ENCODE measurements around the gene HPCA. TPM values are rescaled to one million over a fixed set of nuclear protein-coding genes. Genes with fewer than 3 reads are reported as not detected.

HPCA gene
- total RNA-seq, 2 donors from 2014 or later: 1.6 to 3.0 TPM

DNA sequence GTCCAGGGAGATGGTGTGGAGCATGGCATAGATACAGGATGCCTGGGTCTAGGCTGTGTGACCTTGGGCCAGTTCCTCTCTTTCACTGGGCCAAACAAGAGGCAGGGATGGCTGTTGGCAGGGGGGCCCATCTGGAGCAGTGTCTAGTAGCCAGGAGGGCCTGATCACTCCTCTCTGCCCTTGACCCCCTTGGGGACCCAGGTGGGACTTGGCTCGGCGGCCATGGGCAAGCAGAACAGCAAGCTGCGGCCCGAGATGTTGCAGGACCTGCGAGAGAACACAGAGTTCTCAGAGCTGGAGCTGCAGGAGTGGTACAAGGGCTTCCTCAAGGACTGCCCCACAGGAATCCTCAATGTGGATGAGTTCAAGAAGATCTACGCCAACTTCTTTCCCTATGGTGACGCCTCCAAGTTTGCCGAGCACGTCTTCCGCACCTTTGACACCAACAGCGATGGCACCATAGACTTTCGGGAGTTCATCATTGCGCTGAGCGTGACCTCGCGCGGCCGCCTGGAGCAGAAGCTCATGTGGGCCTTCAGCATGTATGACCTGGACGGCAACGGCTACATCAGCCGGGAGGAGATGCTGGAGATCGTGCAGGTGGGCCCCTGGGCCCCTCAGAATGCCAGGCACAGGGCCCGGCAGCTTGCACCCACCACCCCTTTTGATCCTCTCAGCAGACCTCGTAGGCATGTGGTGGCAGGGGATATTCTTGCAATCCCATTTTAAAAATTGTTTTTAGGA, 2.6 kb downstream of the HPCA start:
- Histone ChIP-seq H3K27ac (no peak overlapping the region), H3K9ac (ENCODE audit: low read depth in 2 of 2, low read length in 2 of 2) (no peak overlapping the region), H3K36me3 (no peaks in the 10 kb centered on the region), H3K4me1 (no peaks in the 10 kb centered on the region), H3K4me3 (no peak overlapping the region), H3K9me3 (no peaks in the 10 kb centered on the region), H3K27me3 (peaks cover 17% of the 10 kb centered on the region)
- intact Hi-C loops (cut with DNase I): no loop called here
- DNase-seq: no peak
- TF ChIP-seq, protein P1, sequence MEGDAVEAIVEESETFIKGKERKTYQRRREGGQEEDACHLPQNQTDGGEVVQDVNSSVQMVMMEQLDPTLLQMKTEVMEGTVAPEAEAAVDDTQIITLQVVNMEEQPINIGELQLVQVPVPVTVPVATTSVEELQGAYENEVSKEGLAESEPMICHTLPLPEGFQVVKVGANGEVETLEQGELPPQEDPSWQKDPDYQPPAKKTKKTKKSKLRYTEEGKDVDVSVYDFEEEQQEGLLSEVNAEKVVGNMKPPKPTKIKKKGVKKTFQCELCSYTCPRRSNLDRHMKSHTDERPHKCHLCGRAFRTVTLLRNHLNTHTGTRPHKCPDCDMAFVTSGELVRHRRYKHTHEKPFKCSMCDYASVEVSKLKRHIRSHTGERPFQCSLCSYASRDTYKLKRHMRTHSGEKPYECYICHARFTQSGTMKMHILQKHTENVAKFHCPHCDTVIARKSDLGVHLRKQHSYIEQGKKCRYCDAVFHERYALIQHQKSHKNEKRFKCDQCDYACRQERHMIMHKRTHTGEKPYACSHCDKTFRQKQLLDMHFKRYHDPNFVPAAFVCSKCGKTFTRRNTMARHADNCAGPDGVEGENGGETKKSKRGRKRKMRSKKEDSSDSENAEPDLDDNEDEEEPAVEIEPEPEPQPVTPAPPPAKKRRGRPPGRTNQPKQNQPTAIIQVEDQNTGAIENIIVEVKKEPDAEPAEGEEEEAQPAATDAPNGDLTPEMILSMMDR (IDR thresholded peaks at IDR 0.05): no peak

DNA sequence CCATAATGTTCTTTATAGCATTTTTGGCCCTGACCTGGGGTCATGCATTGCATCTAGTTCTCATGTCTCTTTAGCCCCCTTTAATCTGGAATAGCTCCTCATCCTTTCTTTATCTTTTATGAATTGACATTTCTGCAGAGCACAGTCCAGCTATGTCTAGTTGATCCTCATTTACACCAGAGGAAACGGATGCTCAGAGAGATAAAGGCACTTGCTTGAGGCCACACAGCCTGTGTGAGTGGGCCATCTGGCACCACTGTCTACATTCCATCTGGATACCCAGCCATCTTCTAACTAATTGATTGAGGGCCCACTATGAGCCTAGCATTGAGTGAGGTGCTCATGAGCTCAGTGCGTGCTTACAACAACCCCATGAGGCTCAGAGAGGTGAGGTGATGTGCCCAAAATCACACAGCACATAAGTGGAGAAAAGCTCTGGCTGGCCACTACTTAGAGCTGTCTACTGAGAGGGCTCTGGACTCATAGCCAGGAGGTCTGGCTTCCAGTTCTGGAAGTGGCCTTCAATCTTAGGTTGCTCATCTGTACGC, 3.5 kb downstream of the HPCA start:
- Histone ChIP-seq H3K9ac (ENCODE audit: low read depth in 2 of 2, low read length in 2 of 2) (no peak overlapping the region), H3K36me3 (no peaks in the 10 kb centered on the region), H3K27ac (no peak overlapping the region), H3K4me3 (no peak overlapping the region), H3K27me3 (peaks cover 17% of the 10 kb centered on the region), H3K4me1 (no peaks in the 10 kb centered on the region), H3K9me3 (no peaks in the 10 kb centered on the region)
- intact Hi-C loops (cut with DNase I): no loop called here
- TF ChIP-seq, protein P1 (IDR thresholded peaks at IDR 0.05): no peak
- DNase-seq: no peak

DNA sequence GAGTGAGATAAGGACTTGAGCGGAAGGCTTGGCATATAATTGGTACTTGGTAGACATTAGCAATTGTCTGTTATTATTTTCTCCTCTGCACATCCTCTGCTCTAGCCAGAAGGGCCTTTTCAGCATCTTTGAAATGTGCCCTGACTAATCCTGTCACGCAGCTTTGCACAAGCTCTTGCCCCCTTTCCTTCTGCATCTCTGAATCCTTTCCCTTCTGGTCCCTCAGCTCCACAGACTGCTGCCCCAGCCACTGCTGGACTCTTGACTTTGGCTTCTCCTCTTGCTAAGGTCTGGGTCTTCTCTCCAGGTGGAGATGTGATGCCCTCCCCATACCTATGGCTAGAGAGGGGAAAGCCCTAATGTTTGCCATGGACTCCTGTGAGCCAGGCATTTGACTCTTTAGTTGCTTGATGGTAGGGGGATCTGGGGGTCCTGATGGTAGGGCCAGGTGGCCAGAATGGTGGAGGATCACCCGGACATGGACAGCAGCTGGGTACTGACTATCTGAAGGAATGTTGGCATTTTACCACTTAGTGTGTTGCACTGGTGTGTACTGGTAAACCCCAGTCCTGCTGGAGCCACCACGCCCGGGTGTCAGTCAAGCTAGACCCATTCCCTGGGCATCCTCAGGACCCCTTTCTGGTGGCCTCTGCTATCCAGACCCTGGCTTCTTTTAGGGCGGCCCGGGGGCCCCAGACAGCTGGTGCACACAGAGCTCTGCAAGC, 4.4 kb downstream of the HPCA start:
- no peaks in the 10 kb centered on the region for H3K36me3 ChIP-seq
- H3K4me3 ChIP-seq: no peak overlapping the region
- intact Hi-C loops (cut with DNase I): no loop called here
- peaks cover 17% of the 10 kb centered on the region for H3K27me3 ChIP-seq
- no peaks in the 10 kb centered on the region for H3K4me1 ChIP-seq
- H3K9ac ChIP-seq (ENCODE audit: low read depth in 2 of 2, low read length in 2 of 2): no peak overlapping the region
- no peak for DNase-seq
- no peak overlapping the region for H3K27ac ChIP-seq
- TF ChIP-seq, protein P1 (IDR thresholded peaks at IDR 0.05): no peak
- no peaks in the 10 kb centered on the region for H3K9me3 ChIP-seq

DNA sequence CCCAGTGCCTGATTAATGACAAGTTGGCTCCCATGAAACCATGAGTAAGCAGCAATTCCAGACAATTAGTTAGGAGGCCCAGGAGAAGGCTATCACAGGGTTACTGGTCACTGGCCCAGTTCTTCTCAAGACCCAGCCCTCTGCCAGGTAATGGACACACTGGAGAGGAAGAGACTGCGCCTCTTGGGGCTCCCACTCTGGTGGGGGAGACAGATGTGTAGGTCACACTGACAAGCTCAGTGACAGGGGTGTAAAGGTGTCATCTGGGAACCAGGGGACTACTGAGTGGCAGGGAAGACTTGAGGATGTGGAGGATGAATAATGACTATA, 4.9 kb downstream of the HPCA start:
- no peak for DNase-seq
- no peaks in the 10 kb centered on the region for H3K9me3 ChIP-seq
- no peaks in the 10 kb centered on the region for H3K4me1 ChIP-seq
- no peak overlapping the region for H3K9ac ChIP-seq (ENCODE audit: low read depth in 2 of 2, low read length in 2 of 2)
- no peak overlapping the region for H3K27ac ChIP-seq
- peaks cover 12% of the 10 kb centered on the region for H3K27me3 ChIP-seq
- TF ChIP-seq, protein P1 (IDR thresholded peaks at IDR 0.05): no peak
- H3K36me3 ChIP-seq: no peaks in the 10 kb centered on the region
- H3K4me3 ChIP-seq: no peak overlapping the region
- intact Hi-C loops (cut with DNase I): no loop called here

DNA sequence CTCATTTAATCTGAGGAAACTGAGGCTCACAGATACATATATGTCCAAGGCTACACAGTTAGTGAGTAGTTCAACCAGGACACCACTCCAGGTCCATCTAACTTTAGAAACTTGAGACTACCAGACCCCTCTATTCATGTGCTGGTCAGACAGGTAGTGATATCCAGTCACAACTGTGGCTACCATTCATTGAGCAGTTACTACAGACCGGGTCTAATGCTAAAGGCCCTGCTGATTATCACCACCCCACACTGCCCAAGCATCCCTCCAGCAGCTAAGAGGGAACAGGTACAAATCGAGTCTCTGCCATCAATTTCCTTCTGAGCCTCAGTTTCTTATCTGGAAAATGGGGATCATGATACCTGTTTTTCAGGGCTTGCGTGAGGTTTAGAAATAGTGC, 5.3 kb downstream of the HPCA start:
- no peak for DNase-seq
- no peaks in the 10 kb centered on the region for H3K9me3 ChIP-seq
- TF ChIP-seq, protein P1 (IDR thresholded peaks at IDR 0.05): no peak
- H3K4me3 ChIP-seq: no peak overlapping the region
- H3K4me1 ChIP-seq: no peaks in the 10 kb centered on the region
- intact Hi-C loops (cut with DNase I): no loop called here
- no peaks in the 10 kb centered on the region for H3K36me3 ChIP-seq
- no peak overlapping the region for H3K27ac ChIP-seq
- no peak overlapping the region for H3K9ac ChIP-seq (ENCODE audit: low read depth in 2 of 2, low read length in 2 of 2)
- peaks cover 8% of the 10 kb centered on the region for H3K27me3 ChIP-seq

Measured in colonic mucosa (tissue), 4 donors.